C1 segment of cervical spinal cord (tissue), 14 donors: ENCODE results near the gene YES1.

Experiments
- DNase-seq, 14 donors: peaks; one replicate each; lab custom pipeline; 2025; lab: John Stamatoyannopoulos, UW

Gene YES1

DNA sequence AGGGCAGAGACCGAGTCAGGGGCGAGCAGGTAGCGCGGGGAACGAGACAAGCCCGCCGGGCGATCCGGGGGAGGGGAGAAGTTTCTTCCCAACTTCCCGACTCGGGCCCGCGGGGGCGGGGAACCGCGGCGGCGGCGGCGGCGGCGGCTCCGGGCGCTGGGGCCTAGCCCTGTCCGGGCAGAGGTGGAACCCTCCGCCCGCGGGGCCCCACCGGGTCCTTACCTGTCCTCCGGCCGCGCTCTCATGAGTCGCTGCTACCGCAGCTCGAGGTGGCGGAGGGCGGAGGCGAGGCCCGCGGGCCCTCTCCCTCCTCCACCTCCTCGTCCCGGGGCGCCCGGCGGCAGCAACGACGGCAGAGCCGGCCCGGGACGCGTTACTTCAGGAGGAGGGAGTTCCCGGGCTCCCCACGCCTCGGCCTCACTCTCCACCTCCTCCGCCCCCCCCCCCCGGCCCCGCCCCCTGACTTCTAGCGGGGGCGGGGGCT, at the start of gene YES1:
TSS of gene YES1 (minus strand) at position 351 of the 484 bp plus-strand sequence. CDS start 55,415 bp downstream, outside the sequence.
- peak in 5 of 14 donors; percentile 7 to 53 (median 44) for DNase-seq

DNA sequence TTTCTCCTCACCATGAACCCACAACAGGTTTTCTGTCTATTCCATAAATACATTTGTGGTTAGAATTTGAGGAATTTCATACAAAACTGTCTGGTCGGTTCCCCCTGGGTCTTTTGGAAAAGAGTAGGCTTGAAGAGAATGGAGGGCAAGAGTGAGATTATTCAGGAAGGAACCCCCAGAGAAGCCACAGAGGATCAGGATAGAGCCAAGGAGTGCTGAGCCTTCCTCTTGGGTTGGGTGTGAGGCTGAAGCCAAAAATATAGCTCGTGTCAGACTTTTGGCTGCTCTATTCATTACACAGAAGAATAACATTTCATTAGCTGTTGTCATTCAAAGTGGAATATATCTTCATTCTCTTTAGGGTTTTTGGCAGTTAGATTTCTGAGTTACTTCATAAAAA, 45.9 kb upstream of the YES1 start:
- no peak for DNase-seq

DNA sequence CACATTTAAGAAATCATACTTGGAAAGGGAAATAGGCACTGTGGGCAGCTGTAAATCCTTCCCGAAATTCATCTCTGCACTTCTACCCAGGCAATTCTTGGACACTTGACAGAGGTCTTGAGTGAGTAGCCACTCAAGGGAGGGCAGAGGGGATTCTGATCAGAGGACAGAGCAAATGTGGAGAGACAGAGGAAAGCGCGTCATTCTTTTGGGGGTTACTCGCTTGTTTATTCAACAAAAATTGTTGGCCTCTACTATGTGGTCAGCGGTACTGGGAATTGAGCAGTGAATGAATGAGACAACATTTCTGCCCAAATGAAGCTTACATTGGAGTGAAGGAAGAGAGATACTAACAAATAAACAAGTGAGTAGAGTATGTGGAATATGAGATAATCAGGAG, 41.4 kb upstream of the YES1 start:
- no peak for DNase-seq

DNA sequence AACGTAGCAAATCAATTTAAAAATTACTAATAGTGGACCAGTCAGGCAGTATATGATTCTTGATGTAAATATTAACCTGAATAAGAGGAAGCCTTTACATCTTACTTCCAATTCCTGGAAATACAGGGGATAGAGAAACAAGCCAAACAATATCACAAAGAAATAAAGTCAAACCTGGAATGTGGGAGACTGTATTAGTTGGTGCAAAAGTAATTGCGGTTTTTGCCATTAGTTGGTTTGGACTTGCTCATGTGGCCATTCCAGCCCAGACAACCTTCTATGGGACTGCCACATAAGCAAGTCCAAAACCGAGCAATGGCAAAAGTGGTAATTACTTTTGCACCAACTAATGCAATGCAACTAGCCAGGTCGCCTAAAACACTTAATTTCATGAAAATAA, 38.9 kb upstream of the YES1 start:
- DNase-seq: no peak

DNA sequence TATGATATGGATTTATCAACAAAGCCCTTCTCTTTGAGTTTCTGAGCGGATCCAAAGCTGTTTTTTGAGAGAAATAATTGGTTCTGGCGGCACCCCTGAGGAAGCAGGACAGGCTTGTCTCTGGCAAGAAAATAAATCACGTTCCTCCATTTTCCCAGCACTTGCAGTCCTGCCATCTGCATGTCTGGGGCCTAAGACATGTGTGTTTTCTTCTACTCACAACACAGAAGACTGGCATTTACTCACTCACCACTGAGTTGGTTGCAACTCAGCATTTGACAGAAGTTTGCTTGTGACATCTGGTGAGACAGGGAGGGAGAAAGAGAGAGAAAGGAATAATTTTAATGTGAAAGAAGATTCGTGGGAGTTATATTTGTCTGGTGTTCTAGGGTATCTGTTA, 37.0 kb upstream of the YES1 start:
- no peak for DNase-seq

DNA sequence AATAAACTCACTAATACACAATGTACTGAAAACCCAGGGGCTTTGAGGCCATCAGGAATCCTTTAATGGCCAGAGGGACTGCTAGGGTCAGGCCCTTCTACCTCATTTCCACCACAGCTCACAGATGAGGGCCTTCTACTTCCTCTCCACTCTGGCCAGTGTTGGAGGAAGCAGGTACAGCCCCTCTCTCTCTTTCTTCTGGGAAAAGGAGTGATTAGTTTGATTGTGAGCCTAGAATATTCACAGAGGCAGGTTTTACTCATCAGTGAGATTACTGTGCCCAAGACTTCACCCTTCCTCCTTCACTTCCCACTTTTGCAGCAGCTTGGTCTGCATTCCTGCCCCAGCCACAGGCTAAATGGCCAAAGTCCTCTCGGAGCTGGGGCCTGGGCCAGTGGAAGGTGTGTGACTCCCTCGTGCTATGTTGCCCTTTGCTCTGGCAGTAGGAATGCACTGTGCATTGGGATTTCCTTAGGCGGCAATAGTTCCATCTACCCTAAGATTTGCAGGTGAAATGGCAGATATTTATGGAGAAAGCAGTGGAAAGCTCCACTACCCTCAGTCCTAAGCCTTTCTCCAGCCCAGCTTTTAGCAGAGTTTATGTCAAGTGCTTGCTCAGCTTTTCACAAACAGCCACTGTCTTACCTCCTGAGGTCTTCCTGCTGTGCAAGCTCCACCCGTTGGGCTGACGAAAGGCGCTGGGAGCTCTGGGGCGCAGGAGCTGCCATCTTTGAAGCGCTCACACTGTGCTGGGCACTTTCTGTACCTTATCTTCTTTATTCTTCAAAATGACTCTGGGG, 36.2 kb upstream of the YES1 start:
- no peak for DNase-seq

DNA sequence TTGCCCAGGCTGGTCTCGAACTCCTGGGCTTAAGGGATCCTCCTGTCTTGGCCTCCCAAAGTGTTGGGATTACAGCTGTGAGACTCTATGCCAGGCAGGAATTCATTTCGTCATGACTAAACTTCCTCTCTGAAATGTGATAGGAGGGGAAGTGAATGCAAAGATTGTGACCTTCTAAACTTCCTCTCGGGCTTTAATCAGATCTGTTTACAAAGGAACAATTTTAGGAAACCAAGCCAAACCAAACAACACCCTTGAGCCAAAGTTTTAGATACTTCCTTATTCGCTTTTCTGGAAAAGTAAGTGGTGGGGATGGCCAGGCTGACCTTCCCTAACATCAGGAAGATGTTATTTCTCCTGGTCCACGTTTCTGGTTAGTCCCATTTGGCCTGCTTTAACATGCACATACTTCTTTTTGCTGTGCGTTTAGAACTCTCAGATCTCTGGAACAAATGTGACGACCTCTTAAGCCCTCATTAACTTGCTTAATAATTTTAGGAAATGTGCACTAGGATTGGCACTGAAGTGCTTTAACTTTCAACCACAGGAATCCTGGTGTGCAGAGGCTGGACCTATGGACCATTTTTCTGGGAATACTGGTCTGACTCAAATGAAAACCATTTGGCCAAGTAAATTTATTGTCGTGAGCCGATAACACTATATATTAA, 33.2 kb upstream of the YES1 start:
- no peak for DNase-seq

DNA sequence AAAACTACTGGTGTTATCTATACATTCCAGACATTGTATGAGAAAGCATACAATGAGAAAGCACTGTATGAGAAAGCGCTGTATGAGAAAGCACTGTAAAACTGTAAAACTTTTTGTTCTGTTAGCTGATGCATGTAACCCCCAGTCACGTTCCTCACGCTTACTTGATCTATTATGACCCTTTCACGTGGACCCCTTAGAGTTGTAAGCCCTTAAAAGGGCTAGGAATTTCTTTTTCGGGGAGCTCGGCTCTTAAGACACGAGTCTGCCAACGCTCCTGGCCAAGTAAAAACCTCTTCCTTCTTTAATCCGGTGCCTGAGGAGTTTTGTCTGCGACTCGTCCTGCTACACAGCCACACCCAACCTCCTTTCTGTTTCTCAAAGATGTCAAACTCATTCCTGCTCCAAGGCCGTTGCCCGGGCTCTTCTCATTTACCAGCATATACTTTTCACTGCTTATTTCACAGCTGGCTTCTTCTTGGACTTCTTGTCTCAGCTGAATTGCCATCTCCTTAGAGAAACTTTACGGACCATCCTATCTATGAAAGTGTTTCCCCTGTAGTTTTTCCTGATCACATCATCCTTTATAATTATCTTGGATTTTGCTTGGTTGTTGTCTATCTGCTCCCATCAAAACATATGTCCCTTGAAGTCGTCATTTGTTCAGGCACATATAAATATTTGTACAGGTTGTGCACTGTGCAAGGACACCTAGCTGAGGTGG, 29.8 kb upstream of the YES1 start:
- no peak for DNase-seq

DNA sequence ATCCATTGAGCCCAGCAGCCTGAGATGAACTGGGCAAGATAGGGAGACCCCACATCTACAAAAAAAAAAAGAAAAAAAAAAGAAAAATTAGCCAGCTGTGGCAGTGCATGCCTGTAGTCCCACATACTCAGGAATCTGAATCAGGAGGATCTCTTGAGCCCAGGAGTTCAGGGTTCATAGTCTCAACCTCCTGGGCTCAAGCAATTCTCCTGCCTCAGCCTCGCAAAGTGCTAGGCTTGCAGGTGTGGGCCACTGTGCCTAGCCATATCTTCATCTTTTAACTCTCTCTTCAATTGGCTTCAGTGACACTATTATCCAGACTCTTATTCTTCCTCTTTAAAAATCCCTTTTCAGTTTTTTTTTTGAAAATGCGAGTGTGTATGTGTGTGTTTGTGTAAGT, 28.5 kb upstream of the YES1 start:
- no peak for DNase-seq

DNA sequence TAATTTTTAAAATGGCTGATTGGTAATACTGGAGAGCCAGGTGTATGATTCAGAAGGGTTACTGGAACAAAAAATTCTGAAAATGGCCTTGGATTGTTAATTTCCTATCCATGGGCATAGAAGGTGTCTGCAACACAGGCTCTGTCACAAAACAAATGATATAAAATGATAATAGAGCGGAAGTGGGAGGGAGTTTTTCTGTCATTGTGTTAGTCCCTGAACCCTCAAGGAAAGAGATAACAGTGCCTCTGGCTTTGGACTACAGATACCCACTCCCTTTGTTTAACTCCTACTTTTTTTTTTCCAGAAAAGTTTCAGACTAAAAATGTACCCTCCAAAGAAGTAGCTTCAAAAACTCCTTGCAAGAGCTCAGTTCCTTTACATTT, 28.0 kb upstream of the YES1 start:
- no peak for DNase-seq

DNA sequence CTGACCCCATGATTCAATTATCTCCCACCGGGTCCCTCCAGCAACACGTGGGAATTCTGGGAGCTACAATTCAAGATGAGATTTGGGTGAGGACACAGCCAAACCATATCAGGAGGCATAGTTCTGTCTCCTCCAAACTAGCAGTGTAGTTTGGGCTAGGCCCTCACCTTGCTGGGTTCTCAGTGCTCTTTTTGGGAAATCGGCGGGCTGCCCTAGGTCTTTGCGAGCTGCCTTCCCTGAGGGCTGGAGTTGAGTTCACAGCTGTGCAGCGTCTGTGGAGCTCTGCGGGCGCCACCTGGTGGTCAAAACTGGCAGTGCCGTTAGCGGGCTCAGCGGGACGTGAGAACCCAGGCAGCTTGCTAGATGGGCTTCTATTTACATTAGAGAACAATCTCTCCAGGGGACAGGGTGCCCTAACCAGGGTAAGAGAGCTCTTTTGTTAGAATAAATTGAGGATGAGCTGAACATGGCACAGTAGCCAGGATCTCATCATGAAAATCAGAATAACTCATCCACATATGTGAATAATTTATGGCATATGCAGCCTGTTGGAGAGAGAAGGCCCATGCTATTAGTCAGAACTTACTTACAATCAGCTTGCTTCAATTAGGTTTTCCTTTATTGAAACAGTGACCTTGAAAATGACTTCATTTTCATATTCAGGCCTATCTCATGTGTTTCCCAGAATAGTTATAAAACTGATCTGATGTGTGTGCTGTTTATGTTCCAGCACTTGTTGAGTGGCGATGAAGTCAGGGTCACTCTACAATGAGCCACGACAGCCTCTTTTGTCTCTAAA, 27.4 kb upstream of the YES1 start:
- DNase-seq: peak in 12 of 14 donors; percentile 16 to 86 (median 56)

DNA sequence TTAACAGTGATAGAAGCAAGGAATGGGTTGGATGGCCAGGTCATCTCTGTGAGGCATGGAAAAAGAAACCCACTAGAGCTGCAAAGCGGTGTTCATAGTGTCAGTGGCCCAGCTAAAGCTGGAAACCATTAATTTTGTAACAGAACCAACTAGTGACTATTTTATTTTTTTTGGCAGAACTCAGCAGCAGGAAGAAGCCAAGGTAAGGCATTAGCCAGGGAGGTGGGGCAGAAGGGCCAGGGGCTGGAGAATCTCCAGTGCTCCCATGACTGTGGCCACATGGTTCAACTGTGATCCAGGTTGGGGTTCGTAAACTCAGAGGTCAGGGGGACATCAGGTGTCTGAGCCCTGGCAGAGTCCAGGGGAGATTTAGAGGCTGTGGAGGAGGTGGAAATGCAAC, 25.9 kb upstream of the YES1 start:
- no peak for DNase-seq

DNA sequence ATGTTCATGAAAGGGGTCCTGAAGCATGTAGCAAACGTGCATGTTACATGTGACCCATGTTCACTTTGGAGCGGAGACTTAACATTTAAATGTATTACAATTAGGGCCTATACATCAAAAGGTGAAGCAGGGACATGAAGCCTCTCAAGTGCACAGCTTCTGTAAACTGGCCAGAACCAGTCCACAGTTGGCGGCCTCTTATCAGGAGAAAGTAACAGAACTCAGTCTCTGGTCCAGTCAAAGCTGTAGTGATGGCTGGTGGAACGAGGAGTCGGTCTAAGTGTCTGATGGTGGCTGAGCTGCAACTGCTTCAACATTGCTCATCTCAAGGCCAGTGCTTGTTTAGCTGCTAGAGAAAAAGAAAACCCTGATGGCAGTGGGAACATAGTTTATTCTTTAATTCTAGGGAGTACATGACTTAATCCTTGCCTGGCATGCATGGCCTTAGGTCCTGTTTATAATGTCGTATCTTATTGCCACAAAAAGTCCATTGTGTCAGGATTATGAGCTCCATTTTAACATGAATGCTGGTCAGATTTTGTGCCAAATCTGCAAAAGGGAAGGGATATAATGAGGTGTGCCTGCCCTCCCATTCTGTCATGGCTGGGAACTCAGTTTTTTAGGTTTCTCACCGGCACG, 22.2 kb upstream of the YES1 start:
- no peak for DNase-seq

DNA sequence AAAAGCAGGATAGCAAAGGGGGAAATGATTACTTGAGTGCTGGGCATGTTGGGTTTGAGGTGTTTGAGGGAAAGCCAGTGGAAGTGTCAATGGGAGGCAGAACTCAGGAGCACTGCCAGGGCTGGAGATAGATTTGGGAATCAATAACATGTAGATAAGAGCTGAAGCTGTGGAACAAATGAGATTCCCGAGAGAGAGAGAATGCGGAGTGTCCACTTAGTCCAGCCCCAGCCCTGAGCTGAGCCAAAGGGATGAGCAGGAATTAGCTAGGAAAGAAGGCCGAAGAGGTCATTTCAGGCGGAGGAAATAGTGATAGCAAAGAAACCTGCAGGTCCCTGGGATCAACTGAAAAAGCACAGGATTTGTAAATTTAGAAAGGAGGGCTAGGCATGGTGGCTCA, 21.2 kb upstream of the YES1 start:
- no peak for DNase-seq

DNA sequence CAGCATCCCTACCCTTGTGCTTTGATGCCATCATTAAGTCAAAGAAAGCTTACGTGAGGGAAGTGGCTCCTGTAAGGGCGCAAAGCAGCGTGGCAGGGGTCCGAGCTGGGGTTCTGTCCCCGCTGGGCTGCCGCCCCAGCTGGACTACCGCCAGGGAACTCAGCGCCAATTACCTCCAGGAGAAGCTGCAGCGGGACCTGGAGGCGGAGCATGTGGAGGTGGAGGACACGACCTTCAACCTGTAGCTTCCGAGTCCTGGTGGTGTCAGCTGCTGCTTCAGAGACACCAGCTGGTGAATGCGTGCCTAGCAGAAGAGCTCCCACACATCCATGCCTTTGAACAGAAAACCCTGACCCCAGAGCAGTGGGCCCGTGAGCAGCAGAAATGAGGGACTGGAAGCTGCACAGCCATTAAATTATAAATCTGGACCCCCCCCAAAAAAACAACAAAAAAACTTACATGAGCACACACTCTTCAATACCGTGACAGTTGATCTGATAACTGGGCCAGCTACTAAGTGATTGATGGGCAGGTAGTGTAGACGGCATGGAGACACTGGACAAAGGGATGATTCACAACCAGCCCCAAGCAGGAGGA, 20.1 kb upstream of the YES1 start:
- no peak for DNase-seq

DNA sequence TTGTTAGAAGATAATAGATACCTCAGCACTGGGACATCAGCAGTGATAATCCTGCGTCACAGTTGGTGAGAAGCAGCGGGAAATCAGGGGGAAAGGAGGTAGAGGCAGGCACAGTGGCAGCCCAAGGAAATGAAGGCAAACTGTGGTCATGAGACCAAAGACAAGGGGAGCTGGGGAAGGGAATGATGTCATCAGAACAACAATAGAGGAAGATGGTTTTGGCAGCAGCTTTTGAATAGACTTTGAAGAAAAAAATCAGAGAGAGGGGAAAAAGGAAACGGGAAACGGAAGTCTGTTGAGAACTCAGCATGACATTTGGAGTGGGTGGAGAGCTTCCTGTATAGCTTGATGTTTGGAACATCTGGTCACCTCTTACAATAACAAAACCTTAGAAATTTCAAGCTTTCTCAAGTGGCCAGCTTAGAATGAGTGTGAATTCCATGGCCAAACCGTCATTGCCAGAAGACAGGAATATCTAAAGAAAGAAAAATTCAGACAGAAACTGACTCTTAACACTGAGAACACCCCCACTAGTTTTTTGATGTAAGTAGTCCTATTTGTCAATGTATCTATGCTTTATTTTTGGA, 18.4 kb upstream of the YES1 start:
- no peak for DNase-seq

DNA sequence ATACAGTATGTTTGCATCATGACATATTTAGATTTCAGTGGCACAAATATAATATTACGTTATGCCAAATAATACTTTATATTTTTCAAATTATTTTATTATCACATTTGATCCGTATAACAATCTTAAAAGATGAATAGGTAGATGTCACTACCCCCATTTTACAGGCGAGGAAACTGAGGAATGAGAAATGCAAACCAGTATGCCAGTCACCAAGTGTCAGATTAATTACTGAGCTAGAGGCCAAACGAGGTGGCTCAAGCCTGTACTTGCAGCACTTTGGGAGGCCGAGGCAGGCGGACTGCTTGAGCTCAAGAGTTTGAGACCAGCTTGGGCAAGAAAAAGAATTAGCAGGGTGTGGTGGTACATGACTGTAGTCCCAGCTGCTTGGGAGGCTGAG, 17.4 kb upstream of the YES1 start:
- DNase-seq: no peak

DNA sequence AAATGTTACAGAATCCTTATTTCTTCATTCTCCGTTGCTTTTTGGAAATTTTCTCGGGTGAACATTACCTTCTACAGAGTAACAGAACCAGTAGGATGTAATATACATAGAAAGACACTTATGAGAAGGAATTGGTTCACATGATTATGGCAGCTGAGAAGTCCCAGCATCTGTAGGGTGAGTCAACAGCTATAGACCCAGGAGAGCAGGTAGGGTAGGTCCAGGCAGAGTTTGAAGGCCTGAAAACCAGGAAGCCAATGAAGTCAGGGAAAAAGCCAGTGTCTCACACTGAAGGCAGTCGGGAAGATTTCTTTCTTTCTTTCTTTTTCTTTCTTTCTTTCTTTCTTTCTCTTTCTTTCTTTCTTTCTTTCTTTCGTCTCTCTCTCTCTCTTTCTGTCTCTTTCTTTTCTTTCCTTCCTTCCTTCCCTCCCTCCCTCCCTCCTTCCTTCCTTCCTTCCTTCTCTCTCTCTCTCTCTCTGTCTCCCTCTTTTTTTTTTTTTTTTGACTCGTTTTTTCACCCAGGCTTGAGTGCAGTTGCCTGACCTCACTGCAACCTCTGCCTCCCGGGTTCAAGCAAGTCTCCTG, 15.1 kb upstream of the YES1 start:
- no peak for DNase-seq

DNA sequence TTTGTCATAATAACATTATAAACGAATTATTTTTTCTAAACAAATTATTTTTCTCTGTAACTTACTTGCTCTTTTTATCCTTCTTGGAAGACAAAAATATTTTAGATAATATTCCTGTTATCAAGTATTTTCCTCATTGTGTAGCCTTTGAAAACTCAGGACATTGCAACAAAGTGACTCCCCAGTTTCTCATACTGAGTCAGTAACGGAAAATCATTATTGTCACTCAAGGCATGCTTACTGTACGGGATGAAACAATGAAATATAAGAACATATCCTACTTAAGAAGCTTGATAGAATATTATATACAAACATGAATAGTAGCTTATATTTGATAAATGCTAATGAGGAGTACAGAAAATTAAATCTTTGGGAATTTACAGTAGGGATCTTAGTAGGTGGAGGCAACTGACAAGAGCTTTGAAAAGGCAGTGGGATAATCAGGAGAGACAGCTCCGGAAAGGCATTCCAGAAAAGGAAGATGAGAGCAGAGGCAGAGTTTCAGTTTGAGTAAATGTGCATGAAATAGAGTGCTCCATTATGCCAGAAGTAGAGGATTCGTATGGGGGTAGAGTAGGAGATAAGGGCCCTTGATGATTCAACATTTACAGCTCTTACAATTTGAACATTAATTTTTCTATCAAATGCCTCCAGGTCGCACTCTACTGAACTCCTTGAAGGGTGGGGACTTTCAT, 14.0 kb upstream of the YES1 start:
- no peak for DNase-seq
